Measurements from ENCODE around the gene ARID3C.

- TF ChIP-seq CTCF (conservative IDR thresholded peaks at IDR 0.05; ENCODE audit: low read depth in 2 of 2) (no peak), JUNB (IDR thresholded peaks at IDR 0.05; ENCODE audit: unreplicated experiment) (no peak), ETS1 (IDR thresholded peaks at IDR 0.05) (no peak), ZNF331 (CRISPR knock-in tag; IDR thresholded peaks at IDR 0.05; ENCODE audit: low read depth) (no peak), EZH2 (IDR thresholded peaks at IDR 0.05; ENCODE audit: low read depth, unreplicated experiment) (no peak), POLR2AphosphoS5 (IDR thresholded peaks at IDR 0.05; ENCODE audit: low read depth) (no peak), REST (IDR thresholded peaks at IDR 0.05; ENCODE audit: unreplicated experiment) (no peak), CREB1 (CRISPR knock-in tag; IDR thresholded peaks at IDR 0.05; ENCODE audit: low read depth) (no peak), ZNF114 (CRISPR knock-in tag; IDR thresholded peaks at IDR 0.05) (no peak), EZH2phosphoT487 (IDR thresholded peaks at IDR 0.05; ENCODE audit: unreplicated experiment) (no peak)
These were observed 13.8 kb upstream of the ARID3C start for GRCh38 chr9:34642679-34643078.

Measured in GM23338 (cell line).